HG03442 (cell line): ENCODE measurements around the gene HMMR.
"Not testable (repeated sequence)": the region's sequence is repeated elsewhere in the genome, so short reads cannot be mapped to it uniquely, and the experiment has no call there.

Source experiments
- ATAC-seq: cut with Tn5 transposase; IDR thresholded peaks from one replicate; pipeline ENCODE4 v1.9.1; 2021; ENCODE audit warnings: mild to moderate bottlenecking, moderate library complexity; ENCODE audit not compliant: unreplicated experiment

Gene HMMR

DNA sequence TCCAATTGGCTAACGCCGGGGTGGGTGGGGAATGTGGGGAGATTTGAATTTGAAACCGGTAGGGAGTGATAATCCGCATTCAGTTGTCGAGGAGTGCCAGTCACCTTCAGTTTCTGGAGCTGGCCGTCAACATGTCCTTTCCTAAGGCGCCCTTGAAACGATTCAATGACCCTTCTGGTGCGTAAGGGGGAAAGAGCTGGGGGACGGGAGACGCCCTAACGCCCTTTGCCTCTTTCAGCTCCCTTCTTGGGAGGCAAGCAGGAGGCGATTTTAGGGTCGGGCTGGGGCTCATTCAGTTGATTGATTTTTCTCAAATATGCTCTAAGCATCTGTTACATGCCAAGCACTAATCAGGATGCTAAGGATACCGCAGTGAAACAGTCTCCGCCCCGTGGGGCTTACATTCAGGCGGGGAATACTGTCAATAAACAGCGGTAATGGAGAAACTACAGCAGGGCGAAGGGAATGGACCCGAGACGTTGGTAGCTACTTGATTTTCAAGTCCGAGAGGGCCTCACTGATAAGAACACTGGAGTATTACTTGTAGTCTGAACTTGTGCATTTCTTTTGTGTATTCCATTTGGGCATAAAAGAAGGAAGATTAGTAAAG lies at the start of gene HMMR:
HMMR (plus strand) TSS at position 71 of the 610 bp plus-strand sequence; CDS start at position 132, 61 bp downstream.
- ATAC-seq: no peak

GRCh38 chr5:163415673-163416072 lies 44.8 kb upstream of the HMMR start:
- ATAC-seq: not testable (repeated sequence)

DNA sequence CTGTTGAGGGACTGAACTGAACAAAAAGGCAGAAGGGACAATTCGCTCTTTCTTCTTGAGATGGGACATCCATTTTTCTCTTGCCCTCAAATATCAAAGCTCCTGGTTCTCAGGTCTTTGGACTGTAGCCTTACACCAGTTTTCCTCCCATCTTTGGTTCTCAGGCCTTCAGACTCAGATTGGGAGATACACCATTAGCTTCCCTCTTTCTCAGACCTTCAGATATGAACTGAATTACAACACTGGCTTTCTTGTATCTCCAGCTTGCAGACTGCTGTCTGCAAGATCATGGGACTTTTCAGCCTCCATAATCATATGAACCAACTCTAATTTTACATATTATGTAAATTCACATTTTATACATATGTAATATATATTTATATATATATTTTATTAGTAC lies 35.6 kb upstream of the HMMR start:
- ATAC-seq: no peak

GRCh38 chr5:163426128-163426527 lies 34.3 kb upstream of the HMMR start:
- not testable (repeated sequence) for ATAC-seq

DNA sequence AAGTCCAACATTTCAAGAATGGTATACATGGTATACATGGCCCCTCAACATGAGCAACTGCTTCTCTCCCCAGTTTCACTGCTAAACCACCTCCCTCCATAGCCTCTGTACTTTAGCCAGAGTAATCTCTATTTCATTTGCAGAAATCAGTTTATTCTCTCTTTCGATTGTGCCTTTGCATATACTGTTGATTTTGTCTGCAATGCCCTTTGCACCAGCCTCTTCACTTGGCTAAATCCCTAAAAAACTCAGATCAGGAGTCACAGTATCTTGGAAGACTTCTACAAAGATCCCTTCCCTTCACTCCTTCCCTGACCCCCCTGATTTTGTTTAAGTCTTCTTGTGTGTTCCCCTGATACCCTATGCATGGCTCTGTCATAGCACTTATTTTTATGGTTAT lies 27.9 kb upstream of the HMMR start:
- no peak for ATAC-seq

DNA sequence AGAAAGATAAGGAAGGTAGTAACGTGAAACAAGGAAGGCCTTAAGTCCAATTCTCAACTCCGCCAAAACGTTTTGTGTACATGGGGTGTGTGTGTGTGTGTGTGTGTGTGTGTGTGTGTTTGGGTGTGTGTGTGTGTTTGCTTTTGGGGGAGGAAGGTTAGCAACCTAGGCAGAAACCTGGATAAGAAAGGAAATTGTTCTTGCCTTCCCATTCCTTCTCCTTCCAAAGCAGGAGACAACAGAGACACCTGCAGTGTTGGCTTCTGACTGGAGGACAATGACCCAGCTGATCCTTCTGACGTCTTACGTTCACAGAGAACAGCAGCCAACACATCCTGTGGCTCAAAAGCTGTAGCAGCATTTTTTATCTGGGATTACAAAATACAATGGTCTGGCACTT lies 27.2 kb upstream of the HMMR start:
- ATAC-seq: no peak

GRCh38 chr5:163434401-163434866 lies 26.0 kb upstream of the HMMR start:
- no peak for ATAC-seq

DNA sequence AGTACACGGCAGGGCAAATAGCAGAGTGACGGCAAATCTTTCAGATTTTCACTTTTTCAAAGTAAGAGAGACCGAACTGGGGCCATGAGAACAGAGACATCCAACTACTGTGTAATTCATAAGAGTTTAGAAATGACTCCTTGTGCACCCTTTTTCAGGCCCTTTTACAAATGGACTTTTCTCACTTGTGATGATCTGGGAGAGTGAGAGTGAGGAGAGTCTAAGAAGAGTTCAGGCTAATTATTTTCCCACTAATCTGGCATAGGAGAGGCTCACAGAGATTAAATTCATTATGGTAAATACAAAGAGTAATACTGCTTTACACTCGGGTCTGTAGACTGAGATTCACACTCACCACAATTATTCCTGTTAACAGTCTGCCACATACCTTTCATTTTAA lies 23.9 kb upstream of the HMMR start:
- no peak for ATAC-seq

GRCh38 chr5:163437011-163437308 lies 23.5 kb upstream of the HMMR start:
- no peak for ATAC-seq

- ATAC-seq: peak; percentile 91
Observed at GRCh38 chr5:163437309-163438182, 22.9 kb upstream of the HMMR start, which contains the start of gene CCNG1. CCNG1 (plus strand) TSS chr5:163437595; CDS start chr5:163439257, 1,662 bp downstream.

- no peak for ATAC-seq
Observed at GRCh38 chr5:163439092-163439425, 21.4 kb upstream of the HMMR start.

GRCh38 chr5:163440954-163441353 lies 19.5 kb upstream of the HMMR start:
- ATAC-seq: no peak

DNA sequence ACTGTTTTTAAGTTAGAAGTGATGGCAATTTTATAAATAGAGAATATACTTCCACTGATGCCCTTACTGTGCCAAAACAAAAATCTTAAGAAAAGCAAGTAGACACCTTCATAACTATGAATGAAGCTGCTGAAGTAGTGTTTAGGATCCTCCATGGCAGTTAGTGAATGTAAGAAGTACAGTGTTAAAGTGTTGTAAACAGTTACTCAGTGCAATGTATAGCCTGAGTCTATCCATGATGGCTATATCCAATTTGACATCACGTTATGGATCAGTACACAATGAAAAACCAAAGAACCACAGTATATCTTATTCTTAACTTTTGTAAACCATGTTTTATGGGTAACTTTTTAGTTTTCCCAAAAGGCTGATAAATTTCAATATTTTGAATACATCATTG lies 15.9 kb upstream of the HMMR start:
- no peak for ATAC-seq

DNA sequence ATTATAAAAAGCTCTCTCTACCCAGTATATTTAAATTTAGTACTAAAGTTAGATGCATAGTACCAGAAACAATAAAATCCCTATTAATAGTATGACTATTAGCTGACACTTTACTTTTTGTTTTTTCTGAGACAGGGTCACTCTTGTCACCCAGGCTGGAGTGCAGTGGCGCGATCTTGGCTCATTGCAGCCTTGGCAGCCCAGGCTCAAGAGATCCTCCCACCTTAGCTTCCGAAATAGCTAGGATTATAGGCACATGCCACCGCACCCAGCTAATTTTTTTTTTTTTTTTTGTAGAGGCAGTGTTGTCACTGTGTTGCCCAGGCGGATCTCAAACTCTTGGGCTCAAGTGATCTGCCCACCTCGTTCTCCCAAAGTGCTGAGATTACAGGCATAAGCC lies 15.1 kb upstream of the HMMR start:
- no peak for ATAC-seq

DNA sequence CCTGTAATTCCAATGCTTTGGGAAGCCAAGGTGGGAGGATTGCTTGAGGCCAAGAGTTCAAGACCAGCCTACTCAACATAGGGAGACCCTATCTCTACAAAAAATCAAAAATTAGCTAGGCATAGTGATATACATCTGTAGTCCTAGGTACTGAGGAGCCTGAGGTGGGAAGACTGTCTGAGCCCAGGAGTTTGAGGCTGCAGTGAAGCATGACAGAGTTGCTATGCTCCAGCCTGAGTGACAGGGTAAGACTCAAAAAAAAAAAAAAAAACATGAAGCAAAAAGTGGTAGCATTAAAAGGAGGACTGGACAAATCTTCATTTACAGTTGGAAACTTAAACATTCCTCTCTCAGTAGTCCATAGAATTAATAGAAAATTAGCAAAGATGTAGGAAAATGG lies 13.2 kb upstream of the HMMR start:
- ATAC-seq: no peak

GRCh38 chr5:163447875-163448274 lies 12.6 kb upstream of the HMMR start:
- no peak for ATAC-seq

- no peak for ATAC-seq
Observed at GRCh38 chr5:163448491-163448890, 11.9 kb upstream of the HMMR start.

DNA sequence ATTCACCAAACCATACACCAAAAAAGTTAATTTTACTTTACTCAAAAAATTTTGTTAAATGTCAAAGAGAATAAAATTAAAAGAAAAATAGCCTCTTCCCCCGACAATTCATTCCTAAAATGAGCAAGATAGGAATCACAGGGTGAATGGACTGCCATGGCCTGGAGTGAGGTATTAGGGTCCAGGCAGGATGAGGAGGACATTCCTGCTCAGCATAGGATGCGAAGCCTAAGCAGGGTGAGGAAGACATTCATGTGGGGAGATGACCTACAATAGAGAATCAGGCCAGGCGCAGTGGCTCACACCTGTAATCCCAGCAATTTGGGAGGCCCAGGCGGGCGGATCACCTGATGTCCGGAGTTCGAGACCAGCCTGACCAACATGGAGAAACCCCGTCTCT lies 8.9 kb upstream of the HMMR start:
- ATAC-seq: no peak

GRCh38 chr5:163453705-163454104 lies 6.7 kb upstream of the HMMR start:
- ATAC-seq: no peak

GRCh38 chr5:163455406-163455805 lies 5.0 kb upstream of the HMMR start:
- ATAC-seq: not testable (repeated sequence)

GRCh38 chr5:163456029-163456589 lies 4.3 kb upstream of the HMMR start:
- no peak for ATAC-seq

- ATAC-seq: no peak
Observed at GRCh38 chr5:163456840-163457239, 3.6 kb upstream of the HMMR start.
